Smooth muscle cell (in vitro differentiated cells): ENCODE results near the gene MAP6D1. TPM values are rescaled to one million over a fixed set of nuclear protein-coding genes. Genes with fewer than 3 reads are reported as not detected.

Experiments
- DNase-seq: peaks from one replicate; lab custom pipeline; 2025; ENCODE audit not compliant: unreplicated experiment; lab: John Stamatoyannopoulos, UW
- H2AFZ ChIP-seq: fragments of 200-600 bp; sonication (generic); 2 replicates; pipeline ENCODE4 v1.6.0; 2016; ENCODE audit warnings: antibody characterized with exemption, low read depth, mild to moderate bottlenecking
- H3F3A ChIP-seq: fragments of 200-600 bp; sonication (generic); 2 replicates; pipeline ENCODE4 v1.6.0; 2017; ENCODE audit warnings: antibody characterized with exemption, low read depth
- H3K27ac ChIP-seq: fragments of 200-600 bp; sonication (generic); 2 replicates; pipeline ENCODE4 v1.5.1; 2016; ENCODE audit warnings: low read depth, mild to moderate bottlenecking
- H3K27me3 ChIP-seq: fragments of 200-600 bp; sonication (generic); 2 replicates; pipeline ENCODE4 v1.6.1; 2016; ENCODE audit warnings: low read depth, mild to moderate bottlenecking
- H3K36me3 ChIP-seq: fragments of 200-600 bp; sonication (generic); 2 replicates; pipeline ENCODE4 v1.5.1; 2016; ENCODE audit warnings: low read depth
- H3K4me1 ChIP-seq: fragments of 200-600 bp; sonication (generic); 2 replicates; pipeline ENCODE4 v1.5.1; 2016; ENCODE audit warnings: low read depth
- H3K4me2 ChIP-seq: fragments of 200-600 bp; sonication (generic); 2 replicates; pipeline ENCODE4 v1.6.0; 2016; ENCODE audit warnings: mild to moderate bottlenecking
- H3K4me3 ChIP-seq: fragments of 200-600 bp; sonication (generic); 2 replicates; pipeline ENCODE4 v1.5.1; 2016; ENCODE audit warnings: mild to moderate bottlenecking
- H3K79me2 ChIP-seq: fragments of 200-600 bp; sonication (generic); 2 replicates; pipeline ENCODE4 v1.6.0; 2016; ENCODE audit warnings: low read depth, mild to moderate bottlenecking
- H3K9ac ChIP-seq: fragments of 200-600 bp; sonication (generic); 2 replicates; pipeline ENCODE4 v1.6.0; 2016; ENCODE audit warnings: low read depth
- H3K9me3 ChIP-seq: fragments of 200-600 bp; sonication (generic); replicated peaks from 2 replicates; pipeline ENCODE4 v1.5.1; 2016; ENCODE audit warnings: low read depth
- H4K20me1 ChIP-seq: fragments of 200-600 bp; sonication (generic); 2 replicates; pipeline ENCODE4 v1.6.0; 2016; ENCODE audit warnings: low read depth
- whole genome bisulfite sequencing: methylation state at CpG from one replicate; pipeline ENCODE4 v1.1.7; 2016; ENCODE audit warnings: low lambda C conversion rate; 5-methylcytosine and 5-hydroxymethylcytosine counted together
- polyA plus RNA-seq: library from polyadenylated mRNA; unstranded; fragments of >200 nt; fragmentation: Nextera tagmentation; extraction: Ambion mirVana; gene quantifications from 2 replicates; pipeline ENCODE4 v1.2.1, GENCODE V29; 2016
- total RNA-seq: library from RNA; depleted of rRNA; stranded (reverse); fragments of >200 nt; gene quantifications from 2 replicates; pipeline ENCODE4 v1.2.3, GENCODE V29; 2014
- TF ChIP-seq, protein P1 (sequence below): fragments of 200-600 bp; sonication (generic); IDR thresholded peaks from 2 replicates; pipeline ENCODE4 v1.5.1; 2017; ENCODE audit warnings: borderline replicate concordance, mild to moderate bottlenecking, antibody characterized with exemption; ENCODE audit not compliant: insufficient read depth, poor library complexity, severe bottlenecking

The MAP6D1 gene
- total and polyA plus RNA-seq, 2 experiments from 2014 or later, result 2.4 to 3.8 TPM

GRCh38 chr3:183815563-183815940 is 9.8 kb downstream of the MAP6D1 start:
- no peak overlapping the region for H3K4me3 ChIP-seq
- H3F3A ChIP-seq, result peaks cover 6% of the 10 kb centered on the region
- no peak overlapping the region for H3K27ac ChIP-seq
- no peaks in the 10 kb centered on the region for H4K20me1 ChIP-seq
- no peak overlapping the region for H3K9ac ChIP-seq
- TF ChIP-seq, protein P1, sequence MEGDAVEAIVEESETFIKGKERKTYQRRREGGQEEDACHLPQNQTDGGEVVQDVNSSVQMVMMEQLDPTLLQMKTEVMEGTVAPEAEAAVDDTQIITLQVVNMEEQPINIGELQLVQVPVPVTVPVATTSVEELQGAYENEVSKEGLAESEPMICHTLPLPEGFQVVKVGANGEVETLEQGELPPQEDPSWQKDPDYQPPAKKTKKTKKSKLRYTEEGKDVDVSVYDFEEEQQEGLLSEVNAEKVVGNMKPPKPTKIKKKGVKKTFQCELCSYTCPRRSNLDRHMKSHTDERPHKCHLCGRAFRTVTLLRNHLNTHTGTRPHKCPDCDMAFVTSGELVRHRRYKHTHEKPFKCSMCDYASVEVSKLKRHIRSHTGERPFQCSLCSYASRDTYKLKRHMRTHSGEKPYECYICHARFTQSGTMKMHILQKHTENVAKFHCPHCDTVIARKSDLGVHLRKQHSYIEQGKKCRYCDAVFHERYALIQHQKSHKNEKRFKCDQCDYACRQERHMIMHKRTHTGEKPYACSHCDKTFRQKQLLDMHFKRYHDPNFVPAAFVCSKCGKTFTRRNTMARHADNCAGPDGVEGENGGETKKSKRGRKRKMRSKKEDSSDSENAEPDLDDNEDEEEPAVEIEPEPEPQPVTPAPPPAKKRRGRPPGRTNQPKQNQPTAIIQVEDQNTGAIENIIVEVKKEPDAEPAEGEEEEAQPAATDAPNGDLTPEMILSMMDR, result no peak
- no peak overlapping the region for H3K4me2 ChIP-seq
- no peaks in the 10 kb centered on the region for H3K27me3 ChIP-seq
- no peaks in the 10 kb centered on the region for H3K79me2 ChIP-seq
- H2AFZ ChIP-seq, result no peak overlapping the region
- H3K9me3 ChIP-seq, result no peaks in the 10 kb centered on the region
- H3K36me3 ChIP-seq, result no peaks in the 10 kb centered on the region
- WGBS, result 83% methylated on average over 9 of the region's 9 CpGs
- DNase-seq, result no peak
- no peaks in the 10 kb centered on the region for H3K4me1 ChIP-seq

GRCh38 chr3:183814240-183814639 is 11.1 kb downstream of the MAP6D1 start:
- Histone ChIP-seq H3K79me2 (no peaks in the 10 kb centered on the region), H3K36me3 (peaks cover under 1% of the 10 kb centered on the region), H4K20me1 (no peaks in the 10 kb centered on the region), H3K4me3 (no peak overlapping the region), H3K9me3 (no peaks in the 10 kb centered on the region), H3K27me3 (no peaks in the 10 kb centered on the region), H3F3A (peaks cover 6% of the 10 kb centered on the region), H3K9ac (no peak overlapping the region), H3K4me1 (no peaks in the 10 kb centered on the region), H3K4me2 (no peak overlapping the region), H3K27ac (peak overlapping the region; percentile 31), H2AFZ (no peak overlapping the region)
- TF ChIP-seq, protein P1, result no peak
- 96% methylated on average over 1 of the region's 1 CpG for WGBS
- DNase-seq, result no peak

GRCh38 chr3:183812761-183813445 is 12.5 kb downstream of the MAP6D1 start:
- 82% methylated on average over 8 of the region's 8 CpGs for WGBS
- H3K4me3 ChIP-seq, result no peak overlapping the region
- no peaks in the 10 kb centered on the region for H3K9me3 ChIP-seq
- H3K4me2 ChIP-seq, result no peak overlapping the region
- H4K20me1 ChIP-seq, result no peaks in the 10 kb centered on the region
- H3K79me2 ChIP-seq, result no peaks in the 10 kb centered on the region
- H2AFZ ChIP-seq, result no peak overlapping the region
- peaks cover 8% of the 10 kb centered on the region for H3K36me3 ChIP-seq
- H3K27me3 ChIP-seq, result no peaks in the 10 kb centered on the region
- no peak overlapping the region for H3K9ac ChIP-seq
- H3F3A ChIP-seq, result peaks cover 6% of the 10 kb centered on the region
- peak overlapping the region; percentile 76 for H3K27ac ChIP-seq
- TF ChIP-seq, protein P1, result no peak
- no peaks in the 10 kb centered on the region for H3K4me1 ChIP-seq
- no peak for DNase-seq

- Histone ChIP-seq H3K4me2 (no peak overlapping the region), H3F3A (peaks cover 6% of the 10 kb centered on the region), H3K79me2 (no peaks in the 10 kb centered on the region), H3K9me3 (no peaks in the 10 kb centered on the region), H3K9ac (no peak overlapping the region), H2AFZ (no peak overlapping the region), H3K36me3 (peaks cover 15% of the 10 kb centered on the region), H4K20me1 (no peaks in the 10 kb centered on the region), H3K27me3 (no peaks in the 10 kb centered on the region), H3K4me3 (no peak overlapping the region), H3K4me1 (no peaks in the 10 kb centered on the region), H3K27ac (no peak overlapping the region)
- DNase-seq, result no peak
- 96% methylated on average over 11 of the region's 11 CpGs for WGBS
- TF ChIP-seq, protein P1, result no peak
Observed at GRCh38 chr3:183811638-183812037, 13.7 kb downstream of the MAP6D1 start.
